Sigmoid colon (tissue), 7 donors: ENCODE data around the gene CABLES1. TPM values are rescaled to one million over a fixed set of nuclear protein-coding genes. Genes with fewer than 3 reads are reported as not detected.

Experiments
- DNase-seq: peaks from one replicate; pipeline ENCODE4 v3.0.0-alpha.2; 2019
- H3K27ac ChIP-seq, 4 donors: fragments of 200-600 bp; sonication (generic); one replicate each; pipeline ENCODE4 v1.5.1; 2016 to 2019; ENCODE audit warnings: mild to moderate bottlenecking in 1 of 4
- H3K27me3 ChIP-seq, 3 donors: fragments of 200-600 bp; sonication (generic); one replicate each; pipeline ENCODE4 v1.5.1; 2019; ENCODE audit warnings: mild to moderate bottlenecking in 1 of 3
- H3K36me3 ChIP-seq, 4 donors: fragments of 200-600 bp; sonication (generic); one replicate each; pipeline ENCODE4 v1.5.1; 2016 to 2019
- H3K4me1 ChIP-seq, 4 donors: fragments of 200-600 bp; sonication (generic); one replicate each; pipeline ENCODE4 v1.5.1; 2017 to 2019
- H3K4me3 ChIP-seq, 4 donors: fragments of 200-600 bp; sonication (generic); one replicate each; pipeline ENCODE4 v1.5.1; 2017 to 2019; ENCODE audit warnings: mild to moderate bottlenecking in 2 of 4, moderate library complexity in 1 of 4
- H3K9me3 ChIP-seq, 4 donors: fragments of 200-600 bp in 3 of 4; sonication (generic) in 3 of 4; one replicate each; pipeline versions ENCODE4 v1.5.1 to v1.6.1; 2013 to 2019
- EP300 ChIP-seq, 4 donors: sonication (generic); formaldehyde crosslinking; IDR thresholded peaks; one replicate each; pipeline ENCODE4 v1.6.1; 2017; ENCODE audit warnings: antibody characterized with exemption in 4 of 4
- POLR2A ChIP-seq, 2 donors: fragments of 450-650 bp; IDR thresholded peaks; one replicate each; pipeline ENCODE4 v1.6.1; 2016; ENCODE audit warnings: antibody characterized with exemption in 2 of 2, mild to moderate bottlenecking in 2 of 2, moderate library complexity in 2 of 2
- POLR2AphosphoS5 ChIP-seq, 4 donors: sonication (generic); formaldehyde crosslinking; IDR thresholded peaks; one replicate each; pipeline ENCODE4 v1.6.1; 2017; ENCODE audit warnings: antibody characterized with exemption in 4 of 4
- WGBS, 2 donors: extraction: QIAGEN DNeasy Blood & Tissue Kit; methylation state at CpG; one replicate each; pipeline ENCODE4 v1.1.7; 2013; 5-methylcytosine and 5-hydroxymethylcytosine counted together
- intact Hi-C: fragments of 100-400 bp; cut with DNase I; formaldehyde crosslinking; loops from one replicate; pipeline ENCODE4 v1.15.1; 2023
- polyA plus RNA-seq, 3 donors: library from polyadenylated mRNA; stranded (reverse); fragments of 200-250 nt; gene quantifications; one replicate each; pipeline ENCODE4 v1.2.3, GENCODE V29; 2013
- total RNA-seq, 4 donors: library from RNA; depleted of rRNA; stranded (reverse); fragments of >200 nt; gene quantifications; one replicate each; pipeline ENCODE4 v1.1.0, GENCODE V29; 2016
- TF ChIP-seq, protein P1 (sequence below), 4 experiments: fragments of 450-650 bp in 3 of 4; fragments of 200-600 bp in 1 of 4; IDR thresholded peaks; one replicate each; pipeline ENCODE4 v1.5.1; 2016 to 2019; ENCODE audit warnings: antibody characterized with exemption in 4 of 4, mild to moderate bottlenecking in 3 of 4, moderate library complexity in 2 of 4
- donor health status: healthy with polysubstance abuse.
- donor health status: Bipolar disorder and iron deficiency.
- donor health status: healthy.

The CABLES1 gene
- total and polyA plus RNA-seq, 7 donors, result 1.9 to 7.2 (median 3.9) TPM

GRCh38 chr18:23307567-23308295, 172.4 kb downstream of the CABLES1 start:
- TF ChIP-seq, protein P1, sequence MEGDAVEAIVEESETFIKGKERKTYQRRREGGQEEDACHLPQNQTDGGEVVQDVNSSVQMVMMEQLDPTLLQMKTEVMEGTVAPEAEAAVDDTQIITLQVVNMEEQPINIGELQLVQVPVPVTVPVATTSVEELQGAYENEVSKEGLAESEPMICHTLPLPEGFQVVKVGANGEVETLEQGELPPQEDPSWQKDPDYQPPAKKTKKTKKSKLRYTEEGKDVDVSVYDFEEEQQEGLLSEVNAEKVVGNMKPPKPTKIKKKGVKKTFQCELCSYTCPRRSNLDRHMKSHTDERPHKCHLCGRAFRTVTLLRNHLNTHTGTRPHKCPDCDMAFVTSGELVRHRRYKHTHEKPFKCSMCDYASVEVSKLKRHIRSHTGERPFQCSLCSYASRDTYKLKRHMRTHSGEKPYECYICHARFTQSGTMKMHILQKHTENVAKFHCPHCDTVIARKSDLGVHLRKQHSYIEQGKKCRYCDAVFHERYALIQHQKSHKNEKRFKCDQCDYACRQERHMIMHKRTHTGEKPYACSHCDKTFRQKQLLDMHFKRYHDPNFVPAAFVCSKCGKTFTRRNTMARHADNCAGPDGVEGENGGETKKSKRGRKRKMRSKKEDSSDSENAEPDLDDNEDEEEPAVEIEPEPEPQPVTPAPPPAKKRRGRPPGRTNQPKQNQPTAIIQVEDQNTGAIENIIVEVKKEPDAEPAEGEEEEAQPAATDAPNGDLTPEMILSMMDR (IDR thresholded peaks at IDR 0.05), result no peak
- TF ChIP-seq POLR2A (IDR thresholded peaks at IDR 0.05), result no peak
- TF ChIP-seq EP300 (IDR thresholded peaks at IDR 0.05), result no peak
- TF ChIP-seq POLR2AphosphoS5 (IDR thresholded peaks at IDR 0.05), result no peak
- DNase-seq, result no peak
- Histone ChIP-seq H3K27me3 (no peaks in the 10 kb centered on the region), H3K4me1 (no peaks in the 10 kb centered on the region), H3K36me3 (no peaks in the 10 kb centered on the region), H3K4me3 (no peak overlapping the region), H3K27ac (no peak overlapping the region), H3K9me3 (no peaks in the 10 kb centered on the region)
- intact Hi-C loops, result no loop called here
- WGBS, 2 donors, result 78 to 86% methylated on average over 14 of the region's 14 CpGs

Other genes with a start within 250 kb of the CABLES1 start
- gene RBBP8, start 202.2 kb upstream of the CABLES1 start, total RNA-seq, result 10 to 100 TPM; 10.3 to 22.7 (median 14.7) TPM
- gene RBBP8, start 202.2 kb upstream of the CABLES1 start, polyA plus RNA-seq, result 10 to 100 TPM; 23.3 to 30.7 (median 23.4) TPM